Measurements from ENCODE around the gene MORN5.

MORN5 gene

DNA sequence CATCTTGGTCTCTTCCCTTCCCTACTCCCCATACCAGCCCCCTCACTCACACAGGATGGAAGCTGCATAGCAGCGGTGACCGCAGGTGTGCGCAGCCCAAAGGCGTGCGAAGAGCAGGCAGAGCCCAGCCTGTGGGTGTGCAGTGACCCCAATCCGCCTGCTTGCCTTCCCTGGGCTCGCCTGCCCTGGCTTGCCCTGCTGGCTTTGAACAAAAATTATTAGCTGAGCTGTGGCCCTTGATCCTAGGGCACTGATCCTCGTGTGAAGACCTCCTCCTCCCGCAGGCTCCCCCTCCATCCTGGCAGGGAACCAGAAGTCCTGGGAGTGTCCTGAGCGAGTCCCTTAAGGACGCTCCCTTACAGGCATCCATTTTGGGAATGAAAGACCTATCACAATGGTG, 31.9 kb downstream of the MORN5 start:
- DNase-seq (ENCODE audit: low spot score) = no peak

DNA sequence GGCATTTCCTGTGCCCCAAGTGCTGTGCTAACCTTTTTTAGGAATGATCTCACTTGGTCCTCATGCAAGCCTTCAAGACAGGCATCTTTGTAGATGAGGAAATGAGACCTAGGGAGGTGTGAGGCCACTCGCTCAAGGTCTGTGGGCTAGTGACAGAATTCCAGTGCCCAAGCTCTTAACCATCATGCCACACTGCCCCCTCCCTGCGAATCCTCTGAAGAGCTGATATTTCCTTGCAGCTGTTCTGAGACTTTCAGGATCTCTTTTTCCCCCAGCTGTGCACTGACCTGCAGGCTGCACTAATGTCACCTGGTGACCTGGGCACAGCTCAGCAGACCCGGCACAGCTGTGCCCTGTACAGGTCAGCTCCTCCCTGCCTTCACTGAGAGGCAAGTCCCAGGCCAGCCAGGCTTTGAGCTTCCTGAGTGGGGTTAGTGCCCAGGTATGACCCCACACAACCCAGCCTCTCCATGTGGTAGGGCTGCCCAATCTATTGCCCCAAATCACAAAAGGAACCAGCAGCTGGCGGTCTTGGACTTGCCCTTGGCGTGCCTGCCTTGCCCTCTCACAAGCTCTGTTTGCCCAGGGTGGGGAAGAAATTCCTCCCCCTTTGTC, 32.7 kb downstream of the MORN5 start:
- DNase-seq (ENCODE audit: low spot score) = no peak

- no peak for DNase-seq (ENCODE audit: low spot score)
Observed at GRCh38 chr9:122192914-122193525, 33.3 kb downstream of the MORN5 start.

- no peak for DNase-seq (ENCODE audit: low spot score)
Observed at GRCh38 chr9:122193651-122194050, 33.9 kb downstream of the MORN5 start.

- DNase-seq (ENCODE audit: low spot score) = no peak
Observed at GRCh38 chr9:122195875-122196274, 36.2 kb downstream of the MORN5 start.

DNA sequence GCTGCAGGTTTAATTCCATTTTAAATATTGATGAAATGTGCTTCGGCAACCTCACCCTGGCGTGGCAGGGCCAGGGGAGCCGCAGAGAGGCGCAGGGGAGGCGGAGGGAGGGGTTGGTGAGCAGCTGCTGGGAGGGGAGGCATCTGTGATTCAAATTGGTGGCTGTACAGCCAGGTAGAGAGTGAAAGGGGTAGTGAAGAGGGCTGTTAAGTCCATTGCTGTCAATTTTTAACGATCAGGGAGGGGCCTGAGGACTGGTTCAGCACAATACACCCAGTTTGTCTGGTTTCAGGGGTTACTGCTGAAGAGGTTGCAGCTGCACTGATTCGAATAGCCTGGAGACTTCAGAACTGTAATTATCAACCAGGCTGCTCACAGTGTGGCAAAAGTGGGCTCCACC, 37.7 kb downstream of the MORN5 start:
- DNase-seq (ENCODE audit: low spot score) = no peak

- no peak for DNase-seq (ENCODE audit: low spot score)
Observed at GRCh38 chr9:122197882-122198281, 38.2 kb downstream of the MORN5 start.

- DNase-seq (ENCODE audit: low spot score) = peak; percentile 72
Observed at GRCh38 chr9:122200960-122201595, 41.4 kb downstream of the MORN5 start.

- peak; percentile 68 for DNase-seq (ENCODE audit: low spot score)
Observed at GRCh38 chr9:122201641-122202040, 41.9 kb downstream of the MORN5 start.

GRCh38 chr9:122202111-122202510, 42.4 kb downstream of the MORN5 start:
- DNase-seq (ENCODE audit: low spot score) = no peak

DNA sequence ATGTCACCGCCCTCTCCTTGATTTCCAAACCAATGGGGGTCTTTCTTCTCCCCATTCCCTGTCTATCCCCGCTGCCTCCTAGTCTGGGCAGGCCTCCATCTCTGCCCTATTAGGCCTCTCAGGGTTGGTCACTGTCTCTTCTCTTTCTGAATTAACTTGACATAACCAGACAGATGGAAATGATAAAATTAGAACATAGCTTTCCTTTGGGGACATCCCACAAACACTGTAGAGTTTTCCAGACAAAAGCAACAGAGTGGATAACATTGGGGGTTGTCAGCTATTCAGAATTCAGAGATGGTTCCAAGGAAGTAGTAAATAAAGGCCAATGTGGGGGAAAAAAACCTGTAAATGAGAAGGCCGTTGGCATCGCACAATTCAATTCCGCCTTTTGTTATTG, 44.3 kb downstream of the MORN5 start:
- DNase-seq (ENCODE audit: low spot score) = no peak

DNA sequence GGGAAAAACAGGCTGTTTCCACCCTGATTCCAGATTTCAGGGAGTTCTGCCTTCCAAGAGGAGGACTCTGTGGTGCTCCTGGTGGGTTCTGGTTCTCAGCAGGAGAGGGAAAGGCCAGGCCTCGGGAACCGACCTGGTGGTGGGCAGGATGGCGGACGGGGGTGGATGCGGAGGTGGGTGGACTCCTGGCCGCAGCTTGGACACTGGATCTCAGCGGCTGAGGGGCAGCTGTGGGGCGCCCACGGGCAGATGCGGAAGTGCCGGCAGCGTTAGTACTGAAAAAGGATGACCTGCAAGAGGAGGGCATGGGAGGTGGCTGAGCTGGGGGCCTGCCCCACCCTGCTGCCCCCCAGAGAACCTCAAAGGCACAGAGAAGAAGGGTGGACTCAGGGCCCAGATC, 44.8 kb downstream of the MORN5 start:
- no peak for DNase-seq (ENCODE audit: low spot score)

- no peak for DNase-seq (ENCODE audit: low spot score)
Observed at GRCh38 chr9:122205176-122205575, 45.5 kb downstream of the MORN5 start.

DNA sequence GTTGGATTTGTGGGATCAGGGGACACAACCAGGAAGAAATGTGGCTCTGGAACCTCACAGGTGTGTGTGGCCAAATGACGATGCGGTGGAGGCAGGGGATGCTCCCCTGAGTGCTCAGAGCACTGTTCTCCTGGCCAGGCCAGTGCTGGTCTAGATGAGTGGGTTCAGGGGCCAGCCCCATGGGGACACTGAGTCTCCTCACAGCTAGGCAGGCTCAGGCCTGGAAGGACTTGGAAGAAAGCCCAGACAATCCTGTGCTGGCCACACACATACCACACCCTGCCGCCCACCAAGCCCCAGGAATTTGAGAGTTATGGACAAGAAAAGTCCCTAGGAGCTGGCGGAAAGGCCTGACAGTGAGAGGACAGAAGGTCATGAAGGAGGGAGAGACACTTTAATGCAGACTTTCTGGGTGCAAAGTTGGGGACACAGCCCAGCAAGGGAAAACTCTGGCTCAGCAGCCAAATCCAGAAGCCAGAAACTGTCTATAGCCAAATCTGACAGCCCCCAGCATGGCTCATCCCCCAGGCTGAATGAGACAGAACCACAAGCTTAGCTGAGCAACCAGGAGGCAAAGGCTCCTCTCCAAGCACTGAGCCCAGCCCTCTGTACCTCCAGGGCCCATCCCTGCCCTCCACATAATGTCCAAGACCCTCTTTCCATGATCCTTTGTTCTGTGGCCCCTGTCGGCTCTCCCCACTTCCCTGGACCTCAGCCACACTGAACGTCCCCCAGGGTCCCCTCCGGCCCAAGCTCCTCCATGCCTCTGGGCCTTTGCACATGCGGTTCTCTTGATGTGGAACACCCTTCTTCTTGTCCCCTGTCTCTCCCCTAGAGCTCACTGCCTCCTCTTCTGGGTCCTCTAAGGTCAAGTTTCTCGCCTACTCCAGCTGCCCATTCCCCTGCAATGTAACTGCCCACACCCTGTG, 46.7 kb downstream of the MORN5 start:
- DNase-seq (ENCODE audit: low spot score) = peak; percentile 93

- DNase-seq (ENCODE audit: low spot score) = no peak
Observed at GRCh38 chr9:122207096-122207495, 47.4 kb downstream of the MORN5 start.

DNA sequence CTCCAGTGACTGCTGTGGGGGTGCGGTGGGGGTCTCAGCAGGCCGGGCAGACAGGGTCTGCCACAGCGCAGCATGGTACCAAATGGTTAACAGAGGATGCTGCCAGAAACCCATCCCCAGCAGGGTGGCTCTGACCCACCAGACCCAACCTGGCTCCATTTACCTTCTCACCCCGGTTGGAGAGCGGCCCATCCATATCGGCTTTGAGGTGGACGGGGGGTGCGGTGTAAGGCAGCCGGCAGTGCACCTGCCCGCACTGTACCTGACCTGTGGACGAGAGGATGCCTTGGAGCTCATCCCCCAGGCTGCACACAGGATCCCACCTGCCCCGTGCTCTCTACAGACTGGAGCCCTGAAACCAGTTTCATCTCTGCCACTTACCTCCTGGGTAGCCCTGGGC, 49.7 kb downstream of the MORN5 start:
- no peak for DNase-seq (ENCODE audit: low spot score)

GRCh38 chr9:122212473-122213004, 52.8 kb downstream of the MORN5 start:
- no peak for DNase-seq (ENCODE audit: low spot score)

GRCh38 chr9:122213102-122213588, 53.4 kb downstream of the MORN5 start:
- DNase-seq (ENCODE audit: low spot score) = no peak

DNA sequence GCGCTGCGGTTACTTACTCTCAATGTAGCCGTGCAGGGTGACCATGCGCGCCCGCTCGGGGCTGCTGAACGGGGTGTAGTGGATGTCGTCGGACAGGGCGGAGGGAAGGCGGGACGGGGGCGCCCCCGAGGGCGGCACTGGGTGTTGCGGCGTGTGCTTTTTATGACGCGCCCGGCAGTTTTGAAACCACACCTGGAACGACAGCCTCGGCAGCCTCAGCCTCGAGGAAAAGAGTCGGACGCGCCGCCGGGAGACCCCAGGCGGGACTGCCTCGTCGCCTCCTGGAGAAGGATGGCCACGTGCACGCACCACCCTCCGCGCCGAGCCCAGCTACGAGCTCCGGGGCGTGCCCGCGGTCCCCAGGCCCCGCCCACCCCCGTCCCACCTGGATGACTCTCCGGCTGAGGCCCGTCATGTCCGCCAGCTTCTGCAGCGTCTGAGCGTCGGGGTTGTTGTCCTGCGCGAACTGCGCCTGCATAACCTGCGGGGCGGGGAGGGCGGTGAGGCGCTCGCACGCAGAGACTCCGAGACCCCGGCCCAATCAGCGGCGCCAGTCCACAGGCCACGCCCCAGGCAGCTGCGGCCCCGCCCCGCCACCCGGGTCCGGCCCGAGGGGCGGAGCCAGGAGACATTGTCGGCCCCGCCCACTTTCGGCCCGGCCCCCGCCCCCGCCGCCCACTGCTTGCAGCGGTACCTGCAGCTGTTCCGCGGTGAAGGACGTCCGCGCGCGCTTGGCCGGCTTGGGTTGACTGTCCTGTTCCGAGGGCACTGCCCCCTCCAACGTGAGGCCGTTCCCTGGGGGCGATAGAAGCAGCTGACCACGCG, 54.1 kb downstream of the MORN5 start:
- DNase-seq (ENCODE audit: low spot score) = peak; percentile 56

DNA sequence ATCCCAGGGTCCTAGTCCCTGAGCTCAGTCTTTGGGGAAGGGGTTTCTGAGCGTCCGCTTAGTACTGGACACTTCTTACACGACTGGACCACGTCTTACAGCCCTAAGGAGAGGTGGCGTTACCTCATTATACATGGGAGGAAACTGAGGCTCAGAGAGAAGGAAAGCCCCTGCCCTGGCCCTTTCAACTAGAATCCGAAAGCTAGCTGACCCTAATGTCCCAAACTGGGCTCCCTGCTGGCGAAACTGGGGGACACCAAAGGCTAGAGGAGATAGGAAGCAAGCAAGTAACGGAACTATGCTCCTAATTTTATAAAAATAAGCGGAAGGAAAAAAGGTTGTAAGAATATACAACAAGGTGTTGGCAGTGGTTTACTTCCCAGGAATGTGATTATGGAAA, 54.8 kb downstream of the MORN5 start:
- DNase-seq (ENCODE audit: low spot score) = no peak

DNA sequence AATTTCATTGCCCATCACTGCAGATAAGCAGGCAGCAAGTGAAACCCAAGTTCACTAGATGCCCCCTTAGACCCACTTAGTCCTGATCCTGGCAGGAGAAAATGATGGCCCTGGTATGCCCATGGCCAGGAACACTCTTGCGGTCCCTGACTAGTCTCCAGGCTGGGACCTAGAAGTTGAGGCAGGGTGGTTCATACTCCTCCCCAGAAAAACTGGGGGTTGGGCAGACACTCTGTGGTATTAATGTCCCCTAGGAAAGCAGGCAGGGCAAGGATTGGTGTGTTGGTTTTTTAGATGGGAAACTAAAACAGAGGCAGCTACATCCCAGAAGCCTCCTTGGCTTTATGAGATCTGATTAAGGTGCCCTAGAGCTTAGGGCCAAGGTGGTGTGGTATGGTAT, 56.0 kb downstream of the MORN5 start:
- DNase-seq (ENCODE audit: low spot score) = no peak
